NCI-H2227 (cell line): Measurements from ENCODE around the gene MORN5.

Source experiments
- DNase-seq: peaks from one replicate; lab custom pipeline; 2025; ENCODE audit not compliant: unreplicated experiment; lab: John Stamatoyannopoulos, UW

The MORN5 gene

GRCh38 chr9:122213589-122214413 lies 54.1 kb downstream of the MORN5 start:
- peak; percentile 90 for DNase-seq

- DNase-seq = no peak
Observed at GRCh38 chr9:122214507-122214906, 54.8 kb downstream of the MORN5 start.

- DNase-seq = no peak
Observed at GRCh38 chr9:122215663-122216062, 56.0 kb downstream of the MORN5 start.

GRCh38 chr9:122216138-122216797 lies 56.6 kb downstream of the MORN5 start:
- DNase-seq = no peak

GRCh38 chr9:122216798-122217418 lies 57.2 kb downstream of the MORN5 start:
- no peak for DNase-seq

- DNase-seq = no peak
Observed at GRCh38 chr9:122217640-122218039, 57.9 kb downstream of the MORN5 start.

- DNase-seq = no peak
Observed at GRCh38 chr9:122218071-122218934, 58.6 kb downstream of the MORN5 start.

- no peak for DNase-seq
Observed at GRCh38 chr9:122218935-122219855, 59.5 kb downstream of the MORN5 start.

GRCh38 chr9:122219856-122220672 lies 60.4 kb downstream of the MORN5 start:
- DNase-seq = no peak

GRCh38 chr9:122220673-122221182 lies 61.0 kb downstream of the MORN5 start:
- DNase-seq = no peak

GRCh38 chr9:122221183-122221811 lies 61.6 kb downstream of the MORN5 start:
- no peak for DNase-seq

GRCh38 chr9:122222791-122223190 lies 63.1 kb downstream of the MORN5 start:
- DNase-seq = no peak

GRCh38 chr9:122223435-122223834 lies 63.7 kb downstream of the MORN5 start:
- DNase-seq = no peak

- no peak for DNase-seq
Observed at GRCh38 chr9:122225312-122226141, 65.8 kb downstream of the MORN5 start.

GRCh38 chr9:122226142-122226757 lies 66.5 kb downstream of the MORN5 start:
- no peak for DNase-seq

GRCh38 chr9:122226758-122227574 lies 67.3 kb downstream of the MORN5 start:
- no peak for DNase-seq
